SK-N-SH (cell line): ENCODE measurements around the gene PHLPP2. TPM values are rescaled to one million over a fixed set of nuclear protein-coding genes. Genes with fewer than 3 reads are reported as not detected.

ENCODE experiments used
- CTCF ChIA-PET: fragments of 300-600, 350-600 bp; formaldehyde crosslinking; extraction: SDS; loops from one replicate; lab custom pipeline; 2021; lab: Yijun Ruan, JAX
- POLR2A ChIA-PET: fragments of 350-600 bp; sonication (Branson Sonifier 250); formaldehyde crosslinking; extraction: SDS; loops from one replicate; lab custom pipeline; 2020; ENCODE audit warnings: antibody characterized with exemption, inconsistent platforms; lab: Yijun Ruan, JAX
- DNase-seq: peaks from one replicate; pipeline ENCODE4 v3.0.0; 2012
- H2AFZ ChIP-seq: fragments of 200-600 bp; sonication (generic); 2 replicates; pipeline ENCODE4 v1.8.1; 2016; ENCODE audit warnings: antibody characterized with exemption, mild to moderate bottlenecking, low read depth
- H3F3A ChIP-seq: fragments of 200-600 bp; sonication (generic); replicated peaks from 2 replicates; pipeline ENCODE3; 2016; ENCODE audit warnings: antibody characterized with exemption, mild to moderate bottlenecking; ENCODE audit not compliant: insufficient read depth
- H3K27ac ChIP-seq, 2 experiments: fragments of 200-500 bp in 1 of 2; fragments of 200-600 bp in 1 of 2; sonication (Bioruptor generic) in 1 of 2; sonication (generic), shearing (Covaris generic) in 1 of 2; 2 replicates each; pipeline versions ENCODE4 v1.5.1 to v1.6.1; 2014 to 2016; ENCODE audit warnings: low read depth in 2 of 2, inconsistent platforms in 1 of 2, low read length in 1 of 2, mild to moderate bottlenecking in 1 of 2, mixed read lengths in 1 of 2
- H3K27me3 ChIP-seq: fragments of 200-600 bp; sonication (generic), shearing (Covaris generic); 2 replicates; pipeline ENCODE4 v1.6.1; 2016; ENCODE audit warnings: mixed run types; ENCODE audit not compliant: insufficient read depth
- H3K36me3 ChIP-seq, 2 experiments: fragments of 200-500 bp in 1 of 2; fragments of 200-600 bp in 1 of 2; sonication (Bioruptor generic) in 1 of 2; sonication (generic) in 1 of 2; replicated peaks in 1 of 2; 2 replicates each; pipeline versions ENCODE3 to v1.5.1; 2014 to 2016; ENCODE audit warnings: low read length in 1 of 2, mild to moderate bottlenecking in 1 of 2; ENCODE audit not compliant: insufficient read depth in 2 of 2, control insufficient read depth in 1 of 2
- H3K4me1 ChIP-seq, 2 experiments: fragments of 200-500 bp in 1 of 2; fragments of 200-600 bp in 1 of 2; sonication (Bioruptor generic) in 1 of 2; sonication (generic), shearing (Covaris generic) in 1 of 2; 2 replicates each; pipeline versions ENCODE4 v1.5.1 to v1.6.1; 2014 to 2016; ENCODE audit warnings: low read depth in 1 of 2, low read length in 1 of 2, mixed run types in 1 of 2; ENCODE audit not compliant: insufficient read depth in 2 of 2, control insufficient read depth in 1 of 2
- H3K4me2 ChIP-seq: fragments of 200-600 bp; sonication (generic), shearing (Covaris generic); 2 replicates; pipeline ENCODE4 v1.6.1; 2017; ENCODE audit warnings: mixed run types
- H3K4me3 ChIP-seq, 2 experiments: fragments of 200-500 bp in 1 of 2; fragments of 200-600 bp in 1 of 2; sonication (Bioruptor generic) in 1 of 2; sonication (generic), shearing (Covaris generic) in 1 of 2; 2 replicates each; pipeline versions ENCODE4 v1.5.1 to v1.8.1; 2014 to 2016; ENCODE audit warnings: low read depth in 2 of 2, inconsistent platforms in 1 of 2, low read length in 1 of 2, mild to moderate bottlenecking in 1 of 2, mixed read lengths in 1 of 2, moderate library complexity in 1 of 2
- H3K79me2 ChIP-seq: fragments of 200-600 bp; sonication (generic); 2 replicates; pipeline ENCODE4 v1.8.1; 2017; ENCODE audit warnings: mild to moderate bottlenecking; ENCODE audit not compliant: insufficient read depth
- H3K9ac ChIP-seq: fragments of 200-600 bp; sonication (generic); 2 replicates; pipeline ENCODE4 v1.6.1; 2017; ENCODE audit warnings: mixed run types
- H3K9me2 ChIP-seq: fragments of 200-600 bp; sonication (generic); 2 replicates; pipeline ENCODE4 v1.6.1; 2017; ENCODE audit warnings: mixed run types
- H3K9me3 ChIP-seq: fragments of 200-600 bp; sonication (generic); 2 replicates; pipeline ENCODE4 v1.6.1; 2017; ENCODE audit warnings: mixed run types, mild to moderate bottlenecking, moderate library complexity
- H4K20me1 ChIP-seq: fragments of 200-600 bp; sonication (generic); 2 replicates; pipeline ENCODE4 v1.6.1; 2017; ENCODE audit warnings: mild to moderate bottlenecking, mixed run types; ENCODE audit not compliant: insufficient read depth
- CHD2 ChIP-seq: fragments of 150-350 bp; IDR thresholded peaks from 2 replicates; pipeline ENCODE4 v1.6.1; 2018; ENCODE audit warnings: low read length; ENCODE audit not compliant: partially characterized antibody
- ELF1 ChIP-seq: IDR thresholded peaks from 2 replicates; pipeline ENCODE4 v1.4.0; 2012
- FOXJ3 ChIP-seq: sonication (generic); formaldehyde crosslinking; IDR thresholded peaks from 2 replicates; pipeline ENCODE4 v1.5.1; 2020; ENCODE audit warnings: mild to moderate bottlenecking, missing genetic modification reagents
- GABPA ChIP-seq: IDR thresholded peaks from 2 replicates; pipeline ENCODE4 v1.4.0; 2012; ENCODE audit warnings: low read depth, mild to moderate bottlenecking
- JUND ChIP-seq: IDR thresholded peaks from 2 replicates; pipeline ENCODE4 v1.4.0; 2012
- MEF2A ChIP-seq: IDR thresholded peaks from 2 replicates; pipeline ENCODE4 v1.4.0; 2012; ENCODE audit warnings: low read depth, borderline replicate concordance
- MXI1 ChIP-seq: IDR thresholded peaks from 2 replicates; pipeline ENCODE4 v1.6.1; 2012; ENCODE audit warnings: mild to moderate bottlenecking, low read depth, low read length, improper control_type of control experiment
- POLR2AphosphoS5 ChIP-seq: IDR thresholded peaks from 2 replicates; pipeline ENCODE4 v1.6.1; 2012; ENCODE audit warnings: low read depth, low read length
- RCOR1 ChIP-seq: fragments of 150-350 bp; IDR thresholded peaks from 2 replicates; pipeline ENCODE4 v1.6.1; 2017; ENCODE audit warnings: antibody characterized with exemption, low read length
- RXRA ChIP-seq: IDR thresholded peaks from 2 replicates; pipeline ENCODE4 v1.4.0; 2012; ENCODE audit warnings: low read depth, mild to moderate bottlenecking, borderline replicate concordance
- SIN3A ChIP-seq: IDR thresholded peaks from 2 replicates; pipeline ENCODE4 v1.6.1; 2012; ENCODE audit warnings: low read depth, mild to moderate bottlenecking, low read length, moderate library complexity, borderline replicate concordance
- TCF12 ChIP-seq: IDR thresholded peaks from 2 replicates; pipeline ENCODE4 v1.4.0; 2012
- WGBS: methylation state at CpG from one replicate; pipeline ENCODE4 v1.1.6; 2017; ENCODE audit warnings: low lambda C conversion rate; 5-methylcytosine and 5-hydroxymethylcytosine counted together
- polyA plus RNA-seq, 3 experiments: library from polyadenylated mRNA; depleted of rRNA; stranded (reverse); fragments of >200 nt; gene quantifications; 2 replicates each; pipeline ENCODE4 v1.2.3, GENCODE V29; 2012
- TF ChIP-seq, protein P1 (sequence below): IDR thresholded peaks from 2 replicates; pipeline ENCODE4; 2012
- TF ChIP-seq, protein P2 (sequence below): fragments of 150-350 bp; IDR thresholded peaks from 2 replicates; pipeline ENCODE4 v1.6.1; 2017; ENCODE audit warnings: antibody characterized with exemption, low read length, low read depth, borderline replicate concordance
- TF ChIP-seq, protein P3 (sequence below): IDR thresholded peaks from 2 replicates; pipeline ENCODE4 v1.4.0; 2012; ENCODE audit warnings: low read depth
- TF ChIP-seq, protein P4 (sequence below): IDR thresholded peaks from 2 replicates; pipeline ENCODE4 v1.6.1; 2012; ENCODE audit warnings: mild to moderate bottlenecking, low read depth, low read length, moderate library complexity
- TF ChIP-seq, protein P5 (sequence below): fragments of 150-350 bp; IDR thresholded peaks from 2 replicates; pipeline ENCODE4 v1.6.1; 2016; ENCODE audit warnings: mild to moderate bottlenecking, low read depth, low read length

The PHLPP2 gene
- polyA plus RNA-seq, 1 of the 3 experiments (the other 2 are of a cell fraction) = 5.5 TPM

DNA sequence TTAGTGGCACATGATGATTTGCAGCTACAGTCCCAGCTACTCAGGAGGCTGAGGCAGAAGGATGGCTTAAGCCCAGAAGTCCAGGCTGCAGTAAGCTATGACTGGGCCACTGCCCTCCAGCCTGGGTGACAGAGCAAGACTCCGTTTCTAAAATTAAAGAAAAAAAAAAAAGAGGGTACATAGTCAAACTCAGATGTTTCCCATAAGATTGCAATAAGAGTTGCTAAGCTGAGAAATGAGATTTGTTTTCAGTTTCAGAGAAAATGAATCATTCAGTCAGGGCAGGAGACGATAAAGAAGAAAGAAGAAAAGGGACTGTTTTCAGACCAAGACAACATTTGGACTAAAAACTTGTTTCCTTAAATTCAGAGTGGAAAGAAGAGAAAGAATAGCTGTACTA is 30.2 kb upstream of the PHLPP2 start:
- WGBS = 94% methylated on average over 2 of the region's 2 CpGs
- no peaks in the 10 kb centered on the region for H3K9me3 ChIP-seq
- ChIA-PET CTCF (interaction anchor here (1.3 kb wide), 1 partner anchor 144 kb away, joined by 5 read pairs; no protein-coding TSS in a partner anchor), POLR2A (no interaction called here)
- no peak overlapping the region for H3K27ac ChIP-seq
- H4K20me1 ChIP-seq = no peaks in the 10 kb centered on the region
- no peaks in the 10 kb centered on the region; a peak in 1 of 4 replicates for H3K4me1 ChIP-seq
- no peak overlapping the region for H3K4me2 ChIP-seq
- no peaks in the 10 kb centered on the region for H3K9me2 ChIP-seq
- TF ChIP-seq GABPA = no peak
- TF ChIP-seq, protein P1, sequence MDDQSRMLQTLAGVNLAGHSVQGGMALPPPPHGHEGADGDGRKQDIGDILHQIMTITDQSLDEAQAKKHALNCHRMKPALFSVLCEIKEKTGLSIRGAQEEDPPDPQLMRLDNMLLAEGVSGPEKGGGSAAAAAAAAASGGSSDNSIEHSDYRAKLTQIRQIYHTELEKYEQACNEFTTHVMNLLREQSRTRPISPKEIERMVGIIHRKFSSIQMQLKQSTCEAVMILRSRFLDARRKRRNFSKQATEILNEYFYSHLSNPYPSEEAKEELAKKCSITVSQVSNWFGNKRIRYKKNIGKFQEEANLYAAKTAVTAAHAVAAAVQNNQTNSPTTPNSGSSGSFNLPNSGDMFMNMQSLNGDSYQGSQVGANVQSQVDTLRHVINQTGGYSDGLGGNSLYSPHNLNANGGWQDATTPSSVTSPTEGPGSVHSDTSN = no peak
- TF ChIP-seq, protein P2, sequence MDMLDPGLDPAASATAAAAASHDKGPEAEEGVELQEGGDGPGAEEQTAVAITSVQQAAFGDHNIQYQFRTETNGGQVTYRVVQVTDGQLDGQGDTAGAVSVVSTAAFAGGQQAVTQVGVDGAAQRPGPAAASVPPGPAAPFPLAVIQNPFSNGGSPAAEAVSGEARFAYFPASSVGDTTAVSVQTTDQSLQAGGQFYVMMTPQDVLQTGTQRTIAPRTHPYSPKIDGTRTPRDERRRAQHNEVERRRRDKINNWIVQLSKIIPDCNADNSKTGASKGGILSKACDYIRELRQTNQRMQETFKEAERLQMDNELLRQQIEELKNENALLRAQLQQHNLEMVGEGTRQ = no peak
- TF ChIP-seq MXI1 = no peak
- TF ChIP-seq POLR2AphosphoS5 = no peak
- TF ChIP-seq TCF12 = no peak
- H3K4me3 ChIP-seq = no peak overlapping the region
- DNase-seq = no peak
- no peaks in the 10 kb centered on the region; the same call in 1 of the 2 replicates for H3K79me2 ChIP-seq
- peaks cover 49 to 88% of the 10 kb centered on the region in 2 experiments for H3K36me3 ChIP-seq
- no peaks in the 10 kb centered on the region for H3K27me3 ChIP-seq
- no peak overlapping the region for H2AFZ ChIP-seq
- no peak overlapping the region for H3K9ac ChIP-seq
- peaks cover 11% of the 10 kb centered on the region for H3F3A ChIP-seq

DNA sequence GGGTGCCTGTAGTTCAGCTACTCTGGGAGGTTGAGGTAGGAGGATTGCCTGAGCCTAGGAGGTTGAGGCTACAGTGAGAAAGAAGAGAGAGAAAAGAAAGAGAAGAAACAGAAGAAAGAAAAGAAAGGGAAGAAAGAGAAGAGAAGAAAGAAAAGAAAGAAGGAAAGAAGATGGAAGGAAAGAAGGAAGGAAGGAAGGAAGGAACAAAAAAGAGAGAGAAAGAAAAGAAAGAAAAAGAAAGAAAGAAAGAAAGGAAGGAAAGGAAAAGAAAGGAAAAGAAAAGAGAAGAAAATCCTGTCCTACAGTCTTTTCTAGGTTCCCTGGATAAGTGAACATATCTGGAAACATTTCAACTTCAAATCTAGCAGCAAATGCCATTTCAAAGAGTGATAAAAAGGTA is 29.6 kb upstream of the PHLPP2 start:
- Histone ChIP-seq H3K79me2 (no peaks in the 10 kb centered on the region; the same call in 1 of the 2 replicates), H3K4me2 (no peak overlapping the region), H4K20me1 (no peaks in the 10 kb centered on the region), H3K36me3 (peaks cover 49 to 90% of the 10 kb centered on the region in 2 experiments), H3K9me2 (no peaks in the 10 kb centered on the region), H3K9ac (no peak overlapping the region), H2AFZ (no peak overlapping the region), H3K4me3 (no peak overlapping the region), H3F3A (peaks cover 11% of the 10 kb centered on the region), H3K9me3 (no peaks in the 10 kb centered on the region), H3K27ac (no peak overlapping the region), H3K27me3 (no peaks in the 10 kb centered on the region), H3K4me1 (no peaks in the 10 kb centered on the region; a peak in 1 of 4 replicates)
- CTCF ChIA-PET = interaction anchor here (1.3 kb wide), 1 partner anchor 143 kb away, joined by 5 read pairs; no protein-coding TSS in a partner anchor
- POLR2A ChIA-PET = no interaction called here
- no peak for TF ChIP-seq GABPA
- TF ChIP-seq CHD2 = no peak
- no peak for TF ChIP-seq JUND
- TF ChIP-seq, protein P3, sequence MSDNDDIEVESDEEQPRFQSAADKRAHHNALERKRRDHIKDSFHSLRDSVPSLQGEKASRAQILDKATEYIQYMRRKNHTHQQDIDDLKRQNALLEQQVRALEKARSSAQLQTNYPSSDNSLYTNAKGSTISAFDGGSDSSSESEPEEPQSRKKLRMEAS = no peak
- DNase-seq = no peak

DNA sequence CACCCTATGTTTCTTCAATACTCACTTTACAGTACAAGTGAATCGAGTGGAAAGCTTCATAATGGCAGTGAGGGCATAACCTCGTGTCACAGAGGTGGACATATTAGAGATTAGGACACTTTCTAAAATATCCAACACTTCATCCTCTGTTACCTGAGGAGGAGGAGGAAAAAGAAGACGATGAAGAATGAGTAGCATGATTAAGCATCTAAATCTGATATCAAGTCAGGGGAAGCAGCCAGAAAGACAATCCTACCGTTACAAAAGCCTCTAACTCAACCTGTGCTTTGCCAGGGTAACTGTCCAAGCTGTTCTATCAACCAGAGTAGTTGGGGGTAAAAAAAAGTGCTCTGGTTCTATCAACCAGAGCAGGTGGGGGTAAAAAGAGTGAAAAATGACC is 23.7 kb upstream of the PHLPP2 start:
- DNase-seq = no peak
- Histone ChIP-seq H3K9ac (no peak overlapping the region), H3K4me3 (no peak overlapping the region), H3F3A (peaks cover 34% of the 10 kb centered on the region), H4K20me1 (no peaks in the 10 kb centered on the region), H3K79me2 (peaks cover 4% of the 10 kb centered on the region), H2AFZ (no peak overlapping the region), H3K36me3 (peaks cover 45 to 82% of the 10 kb centered on the region in 2 experiments), H3K4me2 (no peak overlapping the region), H3K27me3 (no peaks in the 10 kb centered on the region), H3K4me1 (no peaks in the 10 kb centered on the region; a peak in 1 of 4 replicates), H3K9me3 (no peaks in the 10 kb centered on the region), H3K27ac (no peak overlapping the region), H3K9me2 (no peaks in the 10 kb centered on the region)
- ChIA-PET CTCF (no interaction called here), POLR2A (no interaction called here)
- WGBS = 94% methylated on average over 4 of the region's 4 CpGs
- TF ChIP-seq FOXJ3 = no peak
- no peak for TF ChIP-seq RCOR1
- TF ChIP-seq RXRA = no peak
- TF ChIP-seq, protein P4, sequence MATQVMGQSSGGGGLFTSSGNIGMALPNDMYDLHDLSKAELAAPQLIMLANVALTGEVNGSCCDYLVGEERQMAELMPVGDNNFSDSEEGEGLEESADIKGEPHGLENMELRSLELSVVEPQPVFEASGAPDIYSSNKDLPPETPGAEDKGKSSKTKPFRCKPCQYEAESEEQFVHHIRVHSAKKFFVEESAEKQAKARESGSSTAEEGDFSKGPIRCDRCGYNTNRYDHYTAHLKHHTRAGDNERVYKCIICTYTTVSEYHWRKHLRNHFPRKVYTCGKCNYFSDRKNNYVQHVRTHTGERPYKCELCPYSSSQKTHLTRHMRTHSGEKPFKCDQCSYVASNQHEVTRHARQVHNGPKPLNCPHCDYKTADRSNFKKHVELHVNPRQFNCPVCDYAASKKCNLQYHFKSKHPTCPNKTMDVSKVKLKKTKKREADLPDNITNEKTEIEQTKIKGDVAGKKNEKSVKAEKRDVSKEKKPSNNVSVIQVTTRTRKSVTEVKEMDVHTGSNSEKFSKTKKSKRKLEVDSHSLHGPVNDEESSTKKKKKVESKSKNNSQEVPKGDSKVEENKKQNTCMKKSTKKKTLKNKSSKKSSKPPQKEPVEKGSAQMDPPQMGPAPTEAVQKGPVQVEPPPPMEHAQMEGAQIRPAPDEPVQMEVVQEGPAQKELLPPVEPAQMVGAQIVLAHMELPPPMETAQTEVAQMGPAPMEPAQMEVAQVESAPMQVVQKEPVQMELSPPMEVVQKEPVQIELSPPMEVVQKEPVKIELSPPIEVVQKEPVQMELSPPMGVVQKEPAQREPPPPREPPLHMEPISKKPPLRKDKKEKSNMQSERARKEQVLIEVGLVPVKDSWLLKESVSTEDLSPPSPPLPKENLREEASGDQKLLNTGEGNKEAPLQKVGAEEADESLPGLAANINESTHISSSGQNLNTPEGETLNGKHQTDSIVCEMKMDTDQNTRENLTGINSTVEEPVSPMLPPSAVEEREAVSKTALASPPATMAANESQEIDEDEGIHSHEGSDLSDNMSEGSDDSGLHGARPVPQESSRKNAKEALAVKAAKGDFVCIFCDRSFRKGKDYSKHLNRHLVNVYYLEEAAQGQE = no peak
- TF ChIP-seq, protein P5, sequence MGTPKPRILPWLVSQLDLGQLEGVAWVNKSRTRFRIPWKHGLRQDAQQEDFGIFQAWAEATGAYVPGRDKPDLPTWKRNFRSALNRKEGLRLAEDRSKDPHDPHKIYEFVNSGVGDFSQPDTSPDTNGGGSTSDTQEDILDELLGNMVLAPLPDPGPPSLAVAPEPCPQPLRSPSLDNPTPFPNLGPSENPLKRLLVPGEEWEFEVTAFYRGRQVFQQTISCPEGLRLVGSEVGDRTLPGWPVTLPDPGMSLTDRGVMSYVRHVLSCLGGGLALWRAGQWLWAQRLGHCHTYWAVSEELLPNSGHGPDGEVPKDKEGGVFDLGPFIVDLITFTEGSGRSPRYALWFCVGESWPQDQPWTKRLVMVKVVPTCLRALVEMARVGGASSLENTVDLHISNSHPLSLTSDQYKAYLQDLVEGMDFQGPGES = no peak
- TF ChIP-seq ELF1 = no peak
- TF ChIP-seq MEF2A = no peak
- no peak for TF ChIP-seq SIN3A
